Neural cell (in vitro differentiated cells): ENCODE measurements around the gene RNF157.

Experiments
- CTCF ChIP-seq: fragments of 450-650 bp; IDR thresholded peaks from 2 replicates; pipeline ENCODE4 v1.5.1; 2014; ENCODE audit warnings: antibody characterized with exemption, mild to moderate bottlenecking, moderate library complexity; ENCODE audit not compliant: poor library complexity, severe bottlenecking
- EP300 ChIP-seq: fragments of 450-650 bp; conservative IDR thresholded peaks from 2 replicates; pipeline ENCODE4 v1.6.1; 2014; ENCODE audit warnings: antibody characterized with exemption, mild to moderate bottlenecking, moderate library complexity; ENCODE audit not compliant: poor library complexity, severe bottlenecking
- EZH2 ChIP-seq: fragments of 200-600, 300-800 bp; shearing (Covaris generic), sonication (generic); IDR thresholded peaks from 2 replicates; pipeline ENCODE4 v1.6.1; 2014; ENCODE audit warnings: antibody characterized with exemption, low read length, borderline replicate concordance, mild to moderate bottlenecking; ENCODE audit not compliant: insufficient read depth, poor library complexity, severe bottlenecking
- POLR2AphosphoS5 ChIP-seq: IDR thresholded peaks from 2 replicates; pipeline ENCODE4 v1.6.1; 2012
- RAD21 ChIP-seq: fragments of 450-650 bp; conservative IDR thresholded peaks from 2 replicates; pipeline ENCODE4 v1.6.1; 2014; ENCODE audit warnings: antibody characterized with exemption, mild to moderate bottlenecking, moderate library complexity
- REST ChIP-seq: IDR thresholded peaks from 2 replicates; pipeline ENCODE4 v1.6.1; 2012; ENCODE audit warnings: borderline replicate concordance
- TAF1 ChIP-seq: IDR thresholded peaks from 2 replicates; pipeline ENCODE4 v1.6.1; 2012; ENCODE audit warnings: low read depth

- TF ChIP-seq EZH2 (no peak), CTCF (no peak), POLR2AphosphoS5 (no peak), TAF1 (no peak), RAD21 (no peak), EP300 (no peak), REST (no peak)
Observed at GRCh38 chr17:76188213-76189016, 51.9 kb downstream of the RNF157 start.
